Measurements from ENCODE around the gene NPAS3. TPM values are rescaled to one million over a fixed set of nuclear protein-coding genes. Genes with fewer than 3 reads are reported as not detected.

The NPAS3 gene
- total RNA-seq, 4 donors from 2014 or later = 0.13 to 1.1 (median 0.47) TPM; not detected in 1

GRCh38 chr14:32934073-32934880, 4.4 kb upstream of the NPAS3 start:
- peaks cover 0 to 85% (median 12%) of the 10 kb centered on the region in 4 donors for H3K27me3 ChIP-seq
- no peak for DNase-seq
- WGBS, 2 donors = 0 to 8% methylated on average over 3 to 4 of the region's 72 CpGs

GRCh38 chr14:32934881-32935633, 3.6 kb upstream of the NPAS3 start:
- DNase-seq = no peak
- Histone ChIP-seq H3K9me3 (no peaks in the 10 kb centered on the region), H3K36me3 (no peaks in the 10 kb centered on the region), H3K4me1 (peaks cover 3 to 48% (median 21%) of the 10 kb centered on the region in 3 donors), H3K4me3 (peak overlapping the region; percentile 30 to 69 (median 42)), H3K27ac (peak overlapping the region in 1 of 4 donors; percentile 44), H3K27me3 (peaks cover 0 to 92% (median 12%) of the 10 kb centered on the region in 4 donors)
- TF ChIP-seq POLR2A (IDR thresholded peaks at IDR 0.05) (no peak), CTCF (IDR thresholded peaks at IDR 0.05) (no peak)
- intact Hi-C loops (cut with DNase I) = no loop called here
- 13 to 18% methylated on average over 13 to 15 of the region's 42 CpGs for WGBS, 2 donors

More at GRCh38 chr14:32934073-32934880, 4.4 kb upstream of the NPAS3 start:
- H3K36me3 ChIP-seq = no peaks in the 10 kb centered on the region
- no peaks in the 10 kb centered on the region for H3K9me3 ChIP-seq
- H3K4me1 ChIP-seq = peaks cover 3 to 42% (median 21%) of the 10 kb centered on the region in 3 donors
- intact Hi-C loops (cut with DNase I) = no loop called here
- TF ChIP-seq POLR2A (IDR thresholded peaks at IDR 0.05) (no peak), CTCF (IDR thresholded peaks at IDR 0.05) (no peak)
- peak overlapping the region in 1 of 4 donors; percentile 44 for H3K27ac ChIP-seq
- peak overlapping the region; percentile 30 to 69 (median 42) for H3K4me3 ChIP-seq

GRCh38 chr14:32939254-32940065, 781 bp downstream of the NPAS3 start:
- H3K9me3 ChIP-seq = no peaks in the 10 kb centered on the region
- H3K4me3 ChIP-seq = peak overlapping the region; percentile 32 to 81 (median 62)
- peaks cover 3 to 35% (median 11%) of the 10 kb centered on the region in 3 donors for H3K4me1 ChIP-seq
- intact Hi-C loops (cut with DNase I) = no loop called here
- H3K36me3 ChIP-seq = no peaks in the 10 kb centered on the region
- H3K27ac ChIP-seq = peak overlapping the region; percentile 71 to 94 (median 84)
- peaks cover 0 to 55% (median 3%) of the 10 kb centered on the region in 4 donors for H3K27me3 ChIP-seq
- DNase-seq = no peak
- TF ChIP-seq POLR2A (IDR thresholded peaks at IDR 0.05) (no peak), CTCF (IDR thresholded peaks at IDR 0.05) (no peak)
- 0 to 2% methylated on average over 3 to 28 of the region's 80 CpGs for WGBS, 2 donors

GRCh38 chr14:32940066-32940651, 1.5 kb downstream of the NPAS3 start:
- DNase-seq = no peak
- TF ChIP-seq CTCF (IDR thresholded peaks at IDR 0.05) (no peak), POLR2A (IDR thresholded peaks at IDR 0.05) (no peak)
- peak overlapping the region; percentile 71 to 94 (median 84) for H3K27ac ChIP-seq
- 34 to 38% methylated on average over 13 of the region's 13 CpGs for WGBS, 2 donors
- H3K4me1 ChIP-seq = peaks cover under 1 to 28% (median 4%) of the 10 kb centered on the region in 3 donors
- no peaks in the 10 kb centered on the region for H3K9me3 ChIP-seq
- intact Hi-C loops (cut with DNase I) = no loop called here
- H3K36me3 ChIP-seq = no peaks in the 10 kb centered on the region
- peaks cover 0 to 48% (median 3%) of the 10 kb centered on the region in 4 donors for H3K27me3 ChIP-seq
- peak overlapping the region; percentile 32 to 81 (median 62) for H3K4me3 ChIP-seq
